Keratinocyte (primary cell): ENCODE data around the gene GOLGA6A.

Source experiments
- EZH2 ChIP-seq: IDR thresholded peaks from one replicate; pipeline ENCODE4 v1.6.1; 2012; ENCODE audit warnings: inconsistent platforms, mild to moderate bottlenecking, low read length, moderate library complexity
- TF ChIP-seq, protein P1 (sequence below), 3 experiments: IDR thresholded peaks in 1 of 3; conservative IDR thresholded peaks in 1 of 3; optimal IDR thresholded peaks in 1 of 3; 2 replicates in 2 of 3; 3 replicates in 1 of 3; pipeline versions ENCODE3 to v1.5.1; 2011; ENCODE audit warnings: low read length in 3 of 3, mild to moderate bottlenecking in 3 of 3, moderate library complexity in 2 of 3, control low read depth in 1 of 3, inconsistent platforms in 1 of 3; ENCODE audit not compliant: insufficient read depth in 2 of 3; ENCODE audit errors: extremely low read depth in 1 of 3

DNA sequence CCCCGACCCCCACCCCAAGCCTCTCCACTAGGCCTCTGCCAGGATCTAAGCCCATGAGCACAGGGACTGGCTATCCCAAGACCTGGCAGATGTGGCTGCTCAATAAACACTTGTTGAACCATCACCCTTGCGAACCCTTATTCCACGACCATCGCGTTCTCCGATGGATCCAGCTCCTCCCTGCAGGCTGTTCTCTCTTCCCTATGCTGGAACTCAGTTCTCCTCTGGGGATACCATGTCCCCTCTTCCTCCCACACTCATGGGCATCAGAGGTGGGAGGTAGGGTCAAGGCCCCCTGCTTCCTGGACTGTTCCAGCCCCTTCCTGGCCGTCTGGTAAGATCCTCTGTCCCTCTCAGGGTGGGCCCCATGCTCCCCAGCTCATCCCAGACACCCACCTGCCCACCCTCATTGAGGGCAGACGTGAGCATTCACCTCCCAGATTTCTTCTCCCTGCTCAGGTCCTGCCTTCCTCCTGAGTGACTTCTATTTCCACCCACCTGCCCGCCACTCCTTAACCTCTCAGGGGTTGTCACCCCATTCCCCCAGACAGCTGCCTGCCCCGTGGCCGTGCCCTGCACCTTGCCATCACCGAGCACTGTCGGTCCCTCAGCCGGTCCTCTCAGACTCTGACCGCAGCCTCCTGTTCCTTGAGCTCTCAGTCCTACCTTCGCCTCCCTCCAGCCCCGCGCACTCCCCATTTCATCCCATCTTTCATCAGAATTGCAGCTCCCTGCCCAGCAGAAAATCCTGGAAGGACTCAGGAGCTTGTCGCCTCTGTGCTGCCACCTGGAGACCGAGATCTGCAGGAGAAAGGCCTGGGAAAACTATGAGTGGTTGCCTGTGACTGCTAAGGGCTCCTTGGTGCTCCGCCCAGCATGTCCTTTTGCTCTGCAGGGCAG, 45.8 kb downstream of the GOLGA6A start:
- TF ChIP-seq, protein P1, sequence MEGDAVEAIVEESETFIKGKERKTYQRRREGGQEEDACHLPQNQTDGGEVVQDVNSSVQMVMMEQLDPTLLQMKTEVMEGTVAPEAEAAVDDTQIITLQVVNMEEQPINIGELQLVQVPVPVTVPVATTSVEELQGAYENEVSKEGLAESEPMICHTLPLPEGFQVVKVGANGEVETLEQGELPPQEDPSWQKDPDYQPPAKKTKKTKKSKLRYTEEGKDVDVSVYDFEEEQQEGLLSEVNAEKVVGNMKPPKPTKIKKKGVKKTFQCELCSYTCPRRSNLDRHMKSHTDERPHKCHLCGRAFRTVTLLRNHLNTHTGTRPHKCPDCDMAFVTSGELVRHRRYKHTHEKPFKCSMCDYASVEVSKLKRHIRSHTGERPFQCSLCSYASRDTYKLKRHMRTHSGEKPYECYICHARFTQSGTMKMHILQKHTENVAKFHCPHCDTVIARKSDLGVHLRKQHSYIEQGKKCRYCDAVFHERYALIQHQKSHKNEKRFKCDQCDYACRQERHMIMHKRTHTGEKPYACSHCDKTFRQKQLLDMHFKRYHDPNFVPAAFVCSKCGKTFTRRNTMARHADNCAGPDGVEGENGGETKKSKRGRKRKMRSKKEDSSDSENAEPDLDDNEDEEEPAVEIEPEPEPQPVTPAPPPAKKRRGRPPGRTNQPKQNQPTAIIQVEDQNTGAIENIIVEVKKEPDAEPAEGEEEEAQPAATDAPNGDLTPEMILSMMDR (optimal IDR thresholded peaks at IDR 0.05 in 1 of 3, IDR thresholded peaks at IDR 0.05 in 1 of 3, conservative IDR thresholded peaks at IDR 0.05 in 1 of 3; ENCODE audit: extremely low read depth in 1 of 3, insufficient read depth in 2 of 3, low read length in 3 of 3) = peak; percentile 20 to 43 (median 39)
- no peak for TF ChIP-seq EZH2
